Gastroesophageal sphincter (tissue), 3 donors: Measurements from ENCODE around the gene HLA-DOA.

Source experiments
- EP300 ChIP-seq: sonication (generic); formaldehyde crosslinking; IDR thresholded peaks from one replicate; pipeline ENCODE4 v1.6.1; 2017; ENCODE audit warnings: antibody characterized with exemption, mild to moderate bottlenecking
- POLR2A ChIP-seq, 2 donors: fragments of 450-650 bp; IDR thresholded peaks; one replicate each; pipeline ENCODE4 v1.6.1; 2017; ENCODE audit warnings: antibody characterized with exemption in 2 of 2, mild to moderate bottlenecking in 2 of 2, moderate library complexity in 1 of 2
- POLR2AphosphoS5 ChIP-seq: sonication (generic); formaldehyde crosslinking; IDR thresholded peaks from one replicate; pipeline ENCODE4 v1.6.1; 2017; ENCODE audit warnings: antibody characterized with exemption
- TF ChIP-seq, protein P1 (sequence below), 4 experiments: fragments of 200-600 bp in 2 of 4; fragments of 450-650 bp in 2 of 4; sonication (generic) in 1 of 4; IDR thresholded peaks; one replicate each; pipeline ENCODE4 v1.5.1; 2017 to 2019; ENCODE audit warnings: antibody characterized with exemption in 4 of 4, mild to moderate bottlenecking in 2 of 4, moderate library complexity in 2 of 4

DNA sequence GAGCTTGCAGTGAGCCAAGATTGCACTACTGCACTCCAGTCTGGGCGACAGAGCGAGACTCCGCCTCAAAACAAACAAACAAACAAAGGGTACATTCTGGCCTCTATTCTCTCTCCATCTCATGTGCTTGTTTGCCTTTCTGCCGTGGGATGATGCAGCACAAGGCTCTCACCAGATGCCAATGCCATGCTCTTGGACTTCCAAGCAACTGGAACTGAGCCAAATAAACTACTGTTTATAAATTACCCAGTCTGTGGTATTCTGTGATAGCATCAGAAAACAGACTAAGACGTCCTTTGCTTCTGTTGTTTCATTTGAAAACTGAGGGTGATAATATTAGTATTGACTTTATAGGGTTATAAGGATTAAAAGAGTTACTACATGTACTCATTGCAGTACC lies 44.6 kb downstream of the HLA-DOA start:
- TF ChIP-seq, protein P1, sequence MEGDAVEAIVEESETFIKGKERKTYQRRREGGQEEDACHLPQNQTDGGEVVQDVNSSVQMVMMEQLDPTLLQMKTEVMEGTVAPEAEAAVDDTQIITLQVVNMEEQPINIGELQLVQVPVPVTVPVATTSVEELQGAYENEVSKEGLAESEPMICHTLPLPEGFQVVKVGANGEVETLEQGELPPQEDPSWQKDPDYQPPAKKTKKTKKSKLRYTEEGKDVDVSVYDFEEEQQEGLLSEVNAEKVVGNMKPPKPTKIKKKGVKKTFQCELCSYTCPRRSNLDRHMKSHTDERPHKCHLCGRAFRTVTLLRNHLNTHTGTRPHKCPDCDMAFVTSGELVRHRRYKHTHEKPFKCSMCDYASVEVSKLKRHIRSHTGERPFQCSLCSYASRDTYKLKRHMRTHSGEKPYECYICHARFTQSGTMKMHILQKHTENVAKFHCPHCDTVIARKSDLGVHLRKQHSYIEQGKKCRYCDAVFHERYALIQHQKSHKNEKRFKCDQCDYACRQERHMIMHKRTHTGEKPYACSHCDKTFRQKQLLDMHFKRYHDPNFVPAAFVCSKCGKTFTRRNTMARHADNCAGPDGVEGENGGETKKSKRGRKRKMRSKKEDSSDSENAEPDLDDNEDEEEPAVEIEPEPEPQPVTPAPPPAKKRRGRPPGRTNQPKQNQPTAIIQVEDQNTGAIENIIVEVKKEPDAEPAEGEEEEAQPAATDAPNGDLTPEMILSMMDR (IDR thresholded peaks at IDR 0.05): no peak
- TF ChIP-seq POLR2A (IDR thresholded peaks at IDR 0.05) (no peak), EP300 (no peak), POLR2AphosphoS5 (no peak)
